Activated naive CD4-positive, alpha-beta T cell treated with anti-CD3 and anti-CD28 coated beads for 36 hours (primary cell): ENCODE results near the gene GPA33. TPM values are rescaled to one million over a fixed set of nuclear protein-coding genes. Genes with fewer than 3 reads are reported as not detected.
"Not testable (repeated sequence)": the region's sequence is repeated elsewhere in the genome, so short reads cannot be mapped to it uniquely, and the experiment has no call there.

ENCODE experiments used
- CTCF ChIA-PET: fragments of 350-600 bp; sonication (Branson Sonifier 250); formaldehyde crosslinking; loops from one replicate; lab custom pipeline; 2021; ENCODE audit warnings: antibody characterized with exemption; lab: Charles Lee
- DNase-seq: peaks from one replicate; pipeline ENCODE4 v3.0.0-alpha.2; 2020
- H3K27ac Mint-ChIP-seq: one replicate; pipeline ENCODE4 v1.8.0; 2021; ENCODE audit warnings: mild to moderate bottlenecking, mixed read lengths
- H3K27me3 Mint-ChIP-seq: one replicate; pipeline ENCODE4 v1.8.0; 2021; ENCODE audit warnings: low read depth, mixed read lengths
- H3K36me3 Mint-ChIP-seq: one replicate; pipeline ENCODE4 v1.8.0; 2021; ENCODE audit warnings: low read depth, mixed read lengths
- H3K4me1 Mint-ChIP-seq: one replicate; pipeline ENCODE4 v1.8.0; 2021; ENCODE audit warnings: low read depth, mixed read lengths
- H3K4me3 Mint-ChIP-seq: one replicate; pipeline ENCODE4 v1.8.0; 2021; ENCODE audit warnings: mild to moderate bottlenecking, moderate library complexity, mixed read lengths
- H3K9me3 Mint-ChIP-seq: one replicate; pipeline ENCODE4 v1.8.0; 2021; ENCODE audit warnings: mixed read lengths
- intact Hi-C: fragments of 100-400 bp; cut with micrococcal nuclease; formaldehyde crosslinking; loops from one replicate; pipeline ENCODE4 v1.15.1; 2023
- total RNA-seq, 2 experiments: library from RNA; stranded (reverse); gene quantifications; one replicate each; pipeline ENCODE4 v1.2.3, GENCODE V29; 2021

GPA33 gene
- total RNA-seq, 2 experiments from 2014 or later = 1.2 to 1.4 TPM

GRCh38 chr1:167051907-167052306 is 38.3 kb downstream of the GPA33 start:
- Mint-ChIP-seq H3K27me3 (no peaks in the 10 kb centered on the region), H3K27ac (no peak overlapping the region), H3K4me1 (no peaks in the 10 kb centered on the region), H3K36me3 (no peaks in the 10 kb centered on the region), H3K4me3 (no peak overlapping the region), H3K9me3 (no peaks in the 10 kb centered on the region)
- CTCF ChIA-PET = interaction anchor here (0.7 to 18.3 kb wide), 4 partner anchors 9 to 142 kb away, joined by 3 to 635 read pairs (median 4); no protein-coding TSS in a partner anchor
- DNase-seq = no peak
- intact Hi-C loops = loop anchor here (10.0 kb wide), 1 partner anchor 567 kb away; no protein-coding TSS in a partner anchor

- peak overlapping the region; percentile 75 for H3K4me3 Mint-ChIP-seq
- CTCF ChIA-PET = interaction anchor here (0.7 to 2.7 kb wide), 8 partner anchors 11 to 135 kb away, joined by 3 to 29 read pairs (median 4); no protein-coding TSS in a partner anchor
Observed at GRCh38 chr1:167043752-167044488, 46.3 kb downstream of the GPA33 start.

DNA sequence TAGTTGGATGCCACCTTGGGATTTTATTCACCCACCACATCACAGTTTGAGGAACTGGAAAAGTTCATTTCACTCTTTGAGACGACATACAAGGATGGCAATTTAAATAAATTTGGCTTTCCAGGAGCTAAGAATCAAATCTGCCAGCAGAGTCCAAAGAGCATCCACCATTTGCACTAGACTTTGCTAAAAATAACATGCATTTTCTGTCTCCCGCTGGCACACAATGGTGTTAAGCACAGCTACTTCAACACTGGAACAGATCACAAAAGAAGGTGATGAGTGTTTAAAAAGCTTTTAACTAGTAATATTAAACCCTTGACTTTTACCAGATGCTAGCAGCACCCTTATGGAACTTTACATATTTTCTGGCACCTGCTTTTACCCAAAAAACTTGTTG is 56.5 kb downstream of the GPA33 start:
- Mint-ChIP-seq H3K27me3 (no peaks in the 10 kb centered on the region), H3K36me3 (no peaks in the 10 kb centered on the region), H3K27ac (no peak overlapping the region), H3K4me1 (no peaks in the 10 kb centered on the region), H3K9me3 (no peaks in the 10 kb centered on the region), H3K4me3 (no peak overlapping the region)
- intact Hi-C loops = no loop called here
- CTCF ChIA-PET = interaction anchor here (0.7 to 1.2 kb wide), 2 partner anchors 18 to 26 kb away, joined by 3 read pairs; no protein-coding TSS in a partner anchor
- no peak for DNase-seq

More at GRCh38 chr1:167043752-167044488, 46.3 kb downstream of the GPA33 start:
- Mint-ChIP-seq H3K4me1 (peaks cover 16% of the 10 kb centered on the region), H3K36me3 (no peaks in the 10 kb centered on the region), H3K27ac (peak overlapping the region; percentile 67), H3K27me3 (peaks cover 3% of the 10 kb centered on the region), H3K9me3 (no peaks in the 10 kb centered on the region)
- DNase-seq = peak; percentile 88
- intact Hi-C loops = loop anchor here (1.0 kb wide), 2 partner anchors 70 to 134 kb away; no protein-coding TSS in a partner anchor

DNA sequence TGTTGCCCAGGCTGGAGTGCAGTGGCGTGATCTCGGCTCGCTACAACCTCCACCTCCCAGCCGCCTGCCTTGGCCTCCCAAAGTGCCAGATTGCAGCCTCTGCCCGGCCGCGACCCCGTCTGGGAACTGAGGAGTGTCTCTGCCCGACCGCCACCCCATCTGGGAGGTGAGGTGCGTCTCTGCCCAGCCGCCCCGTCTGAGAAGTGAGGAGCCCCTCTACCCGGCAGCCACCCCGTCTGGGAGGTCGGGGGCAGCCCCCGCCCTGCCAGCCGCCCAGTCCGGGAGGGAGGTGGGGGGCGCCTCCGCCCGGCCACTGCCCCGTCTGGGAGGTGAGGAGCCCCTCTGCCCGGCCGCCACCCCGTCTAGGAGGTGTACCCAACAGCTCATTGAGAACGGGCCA is 60.6 kb downstream of the GPA33 start:
- peaks cover 17% of the 10 kb centered on the region for H3K27me3 Mint-ChIP-seq
- H3K9me3 Mint-ChIP-seq, DNase-seq, CTCF ChIA-PET, intact Hi-C loops, H3K4me3 Mint-ChIP-seq, H3K4me1 Mint-ChIP-seq, H3K27ac Mint-ChIP-seq, H3K36me3 Mint-ChIP-seq: not testable (repeated sequence)

DNA sequence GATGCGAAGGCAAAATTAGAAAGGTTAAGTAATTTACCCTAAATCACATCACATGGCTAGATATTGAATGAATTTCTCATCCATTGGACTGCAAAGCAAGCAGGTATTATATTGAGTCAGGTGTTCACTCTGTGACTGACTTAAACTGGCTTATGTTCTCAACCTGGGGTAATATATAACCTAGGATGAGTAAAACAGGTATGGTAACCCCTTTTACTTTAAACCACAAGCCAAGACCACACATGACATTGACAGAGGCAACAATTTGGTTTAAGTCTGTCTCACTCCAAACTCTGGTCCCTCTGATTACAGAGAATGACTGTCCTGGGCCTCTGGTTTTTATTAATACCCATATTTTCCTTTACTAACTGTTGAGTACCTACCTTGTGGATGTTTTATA is 67.8 kb downstream of the GPA33 start:
- H3K27me3 Mint-ChIP-seq = peaks cover 12% of the 10 kb centered on the region
- no peaks in the 10 kb centered on the region for H3K4me1 Mint-ChIP-seq
- CTCF ChIA-PET = interaction anchor here (1.2 kb wide), 1 partner anchor 37 kb away, joined by 4 read pairs; no protein-coding TSS in a partner anchor
- no peaks in the 10 kb centered on the region for H3K9me3 Mint-ChIP-seq
- no peak overlapping the region for H3K27ac Mint-ChIP-seq
- intact Hi-C loops = no loop called here
- DNase-seq = no peak
- no peaks in the 10 kb centered on the region for H3K36me3 Mint-ChIP-seq
- no peak overlapping the region for H3K4me3 Mint-ChIP-seq

DNA sequence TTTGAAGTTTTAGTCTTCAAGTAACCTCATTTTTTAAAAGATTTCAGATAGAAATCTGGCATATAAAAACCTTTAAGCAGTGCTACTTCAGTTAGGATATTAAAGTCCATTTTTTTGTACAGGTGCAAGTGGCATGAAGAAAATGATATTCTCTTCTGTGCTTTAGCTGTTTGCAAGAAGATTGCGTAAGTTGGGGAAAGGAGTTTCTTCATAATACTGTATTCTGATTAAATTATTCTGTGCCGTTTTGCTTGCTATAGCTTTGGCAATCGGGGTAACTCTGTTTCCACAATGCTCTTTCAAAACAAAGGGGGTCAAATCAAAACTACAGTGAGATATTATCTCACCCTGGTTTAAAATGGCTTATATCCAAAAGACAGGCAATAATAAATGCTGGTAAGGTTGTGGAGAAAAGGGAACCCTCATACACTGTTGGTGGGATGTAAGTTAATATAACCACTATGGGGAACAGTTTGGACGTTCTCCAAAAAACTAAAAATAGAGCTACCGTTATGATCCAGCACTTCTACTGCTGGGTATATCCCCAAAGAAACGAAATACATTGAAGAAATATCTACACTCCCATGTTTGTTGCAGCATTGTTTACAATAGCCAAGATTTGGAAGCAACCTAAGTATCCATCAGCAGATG is 74.0 kb downstream of the GPA33 start:
- intact Hi-C loops = no loop called here
- CTCF ChIA-PET = interaction anchor here (0.6 kb wide), 1 partner anchor 12 kb away, joined by 6 read pairs; no protein-coding TSS in a partner anchor

GRCh38 chr1:167013108-167013929 is 76.9 kb downstream of the GPA33 start:
- H3K27me3 Mint-ChIP-seq = peaks cover 9% of the 10 kb centered on the region
- H3K27ac Mint-ChIP-seq = no peak overlapping the region
- DNase-seq = no peak
- H3K4me3 Mint-ChIP-seq = no peak overlapping the region
- H3K36me3 Mint-ChIP-seq = no peaks in the 10 kb centered on the region
- intact Hi-C loops = no loop called here
- no peaks in the 10 kb centered on the region for H3K9me3 Mint-ChIP-seq
- CTCF ChIA-PET = no interaction called here
- peaks cover 4% of the 10 kb centered on the region for H3K4me1 Mint-ChIP-seq

More for the DNA sequence above, 74.0 kb downstream of the GPA33 start:
- Mint-ChIP-seq H3K9me3 (no peaks in the 10 kb centered on the region), H3K27me3 (peaks cover 3% of the 10 kb centered on the region), H3K27ac (no peak overlapping the region), H3K4me1 (no peaks in the 10 kb centered on the region), H3K4me3 (no peak overlapping the region), H3K36me3 (no peaks in the 10 kb centered on the region)
- no peak for DNase-seq

DNA sequence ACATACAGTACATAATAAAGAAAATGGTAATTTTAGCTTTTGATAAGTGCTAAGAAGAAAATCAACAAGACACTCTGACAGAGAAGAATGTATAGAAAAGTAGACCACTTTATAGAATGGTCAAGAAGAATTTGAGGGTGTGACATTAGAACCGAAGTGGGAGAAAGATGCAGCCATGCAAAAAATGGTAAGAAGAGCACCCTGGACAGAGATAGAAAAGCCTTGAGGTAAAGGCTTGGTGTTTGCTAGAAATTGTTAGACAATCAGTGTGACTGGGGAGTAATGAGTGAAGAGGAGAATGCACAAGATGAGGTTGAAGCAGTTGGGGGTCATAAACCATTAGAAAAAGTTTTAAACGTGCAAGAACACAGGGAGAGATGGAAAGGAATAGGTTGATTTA is 77.6 kb downstream of the GPA33 start:
- no peak overlapping the region for H3K4me3 Mint-ChIP-seq
- CTCF ChIA-PET = no interaction called here
- peaks cover 9% of the 10 kb centered on the region for H3K27me3 Mint-ChIP-seq
- H3K9me3 Mint-ChIP-seq = no peaks in the 10 kb centered on the region
- H3K4me1 Mint-ChIP-seq = peaks cover 4% of the 10 kb centered on the region
- no peak for DNase-seq
- H3K36me3 Mint-ChIP-seq = no peaks in the 10 kb centered on the region
- H3K27ac Mint-ChIP-seq = no peak overlapping the region
- intact Hi-C loops = no loop called here

DNA sequence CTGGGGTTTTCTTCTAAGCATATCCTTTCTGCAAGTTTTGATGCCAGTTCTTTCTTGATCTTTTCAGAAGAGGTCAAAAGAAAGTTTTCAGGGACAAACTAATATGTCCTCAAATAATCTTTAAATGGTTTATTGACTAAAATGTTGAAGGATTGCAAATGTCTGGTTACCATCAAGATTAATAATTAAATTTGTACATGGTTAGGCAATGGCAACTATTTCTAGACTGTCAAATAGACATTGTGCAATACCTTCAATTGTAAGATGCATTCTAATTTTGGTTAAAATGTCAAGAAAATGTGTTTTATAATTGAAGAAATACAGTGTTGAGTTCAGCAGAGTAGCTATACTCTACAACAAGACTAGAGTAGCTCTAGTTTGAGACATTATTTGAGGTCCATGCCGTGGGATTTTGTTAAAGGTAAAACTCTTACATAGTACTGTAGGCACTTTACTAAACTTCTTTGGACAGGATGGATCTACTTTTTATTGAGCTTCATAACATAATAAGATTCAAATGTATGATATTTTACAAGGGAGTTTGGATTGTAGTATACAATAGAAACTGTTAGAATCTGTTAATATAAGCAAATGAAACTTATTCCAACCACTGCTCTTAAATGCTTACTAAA is 78.5 kb downstream of the GPA33 start:
- DNase-seq = no peak
- no peak overlapping the region for H3K4me3 Mint-ChIP-seq
- no peaks in the 10 kb centered on the region for H3K9me3 Mint-ChIP-seq
- no peaks in the 10 kb centered on the region for H3K36me3 Mint-ChIP-seq
- peaks cover 9% of the 10 kb centered on the region for H3K27me3 Mint-ChIP-seq
- no peak overlapping the region for H3K27ac Mint-ChIP-seq
- peaks cover 4% of the 10 kb centered on the region for H3K4me1 Mint-ChIP-seq
- CTCF ChIA-PET = interaction anchor here (0.6 kb wide), 1 partner anchor 108 kb away, joined by 3 read pairs; no protein-coding TSS in a partner anchor
- intact Hi-C loops = no loop called here

DNA sequence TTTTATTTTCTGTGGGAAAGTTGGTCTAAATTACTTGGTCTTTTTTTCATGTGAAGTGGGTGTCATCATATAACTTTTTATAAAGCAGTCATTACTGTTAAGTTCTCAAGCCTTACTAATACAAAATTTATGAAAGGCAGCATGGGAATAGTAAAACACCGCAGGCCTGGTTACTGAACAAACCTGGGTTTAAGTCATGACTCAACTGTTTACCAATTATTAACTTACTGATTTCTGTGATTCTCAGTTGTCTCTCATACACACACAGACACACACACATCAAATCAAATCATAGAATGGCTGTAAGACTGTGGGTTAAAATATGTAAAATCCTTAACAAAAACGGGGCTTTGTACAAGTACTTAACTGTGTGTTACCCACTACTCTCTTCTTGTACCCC is 86.5 kb downstream of the GPA33 start:
- H3K27ac Mint-ChIP-seq = no peak overlapping the region
- intact Hi-C loops = no loop called here
- H3K4me3 Mint-ChIP-seq = no peak overlapping the region
- H3K4me1 Mint-ChIP-seq = peaks cover 9% of the 10 kb centered on the region
- no peak for DNase-seq
- no peaks in the 10 kb centered on the region for H3K27me3 Mint-ChIP-seq
- peaks cover 4% of the 10 kb centered on the region for H3K36me3 Mint-ChIP-seq
- H3K9me3 Mint-ChIP-seq = peaks cover 10% of the 10 kb centered on the region
- CTCF ChIA-PET = no interaction called here
